ENCODE measurements around the gene DPY19L3.
A peak's percentile ranks its signal among the peaks of the same experiment; 100 is the strongest.
"Not testable (repeated sequence)": the region's sequence is repeated elsewhere in the genome, so short reads cannot be mapped to it uniquely, and the experiment has no call there.

Gene DPY19L3

GRCh38 chr19:32442650-32443049 lies 37.1 kb downstream of the DPY19L3 start:
- DNase-seq (ENCODE audit: low spot score) = no peak

GRCh38 chr19:32447534-32447933 lies 42.0 kb downstream of the DPY19L3 start:
- not testable (repeated sequence) for DNase-seq (ENCODE audit: low spot score)

- no peak for DNase-seq (ENCODE audit: low spot score)
Measured at GRCh38 chr19:32448026-32448425, 42.5 kb downstream of the DPY19L3 start.

- no peak for DNase-seq (ENCODE audit: low spot score)
Measured at GRCh38 chr19:32450217-32450616, 44.6 kb downstream of the DPY19L3 start.

GRCh38 chr19:32453736-32454135 lies 48.2 kb downstream of the DPY19L3 start:
- DNase-seq (ENCODE audit: low spot score) = no peak

GRCh38 chr19:32456406-32456805 lies 50.8 kb downstream of the DPY19L3 start:
- DNase-seq (ENCODE audit: low spot score) = no peak

GRCh38 chr19:32457571-32458158 lies 52.1 kb downstream of the DPY19L3 start:
- no peak for DNase-seq (ENCODE audit: low spot score)

- DNase-seq (ENCODE audit: low spot score) = peak; percentile 3
Measured at GRCh38 chr19:32458500-32459123, 53.0 kb downstream of the DPY19L3 start.

- DNase-seq (ENCODE audit: low spot score) = no peak
Measured at GRCh38 chr19:32459204-32459865, 53.8 kb downstream of the DPY19L3 start.

GRCh38 chr19:32460476-32460875 lies 54.9 kb downstream of the DPY19L3 start:
- DNase-seq (ENCODE audit: low spot score) = no peak

GRCh38 chr19:32464279-32464678 lies 58.7 kb downstream of the DPY19L3 start:
- no peak for DNase-seq (ENCODE audit: low spot score)

GRCh38 chr19:32465176-32465575 lies 59.6 kb downstream of the DPY19L3 start:
- DNase-seq (ENCODE audit: low spot score) = no peak

- DNase-seq (ENCODE audit: low spot score) = no peak
Measured at GRCh38 chr19:32469795-32470194, 64.2 kb downstream of the DPY19L3 start.

- no peak for DNase-seq (ENCODE audit: low spot score)
Measured at GRCh38 chr19:32471095-32471494, 65.5 kb downstream of the DPY19L3 start.

- DNase-seq (ENCODE audit: low spot score) = no peak
Measured at GRCh38 chr19:32471811-32472210, 66.2 kb downstream of the DPY19L3 start.

- DNase-seq (ENCODE audit: low spot score) = no peak
Measured at GRCh38 chr19:32475141-32476031, 69.8 kb downstream of the DPY19L3 start.

GRCh38 chr19:32476032-32476350 lies 70.4 kb downstream of the DPY19L3 start:
- DNase-seq (ENCODE audit: low spot score) = no peak

- DNase-seq (ENCODE audit: low spot score) = no peak
Measured at GRCh38 chr19:32480321-32480720, 74.8 kb downstream of the DPY19L3 start.

GRCh38 chr19:32483574-32483973 lies 78.0 kb downstream of the DPY19L3 start:
- no peak for DNase-seq (ENCODE audit: low spot score)

GRCh38 chr19:32489971-32490370 lies 84.4 kb downstream of the DPY19L3 start:
- DNase-seq (ENCODE audit: low spot score) = no peak

GRCh38 chr19:32497391-32497790 lies 91.8 kb downstream of the DPY19L3 start:
- no peak for DNase-seq (ENCODE audit: low spot score)

- peak; percentile 34 for DNase-seq (ENCODE audit: low spot score)
Measured at GRCh38 chr19:32498648-32499200, 93.2 kb downstream of the DPY19L3 start.

All from CD4-positive, alpha-beta T cell treated with Interleukin-2 at 100 ng/mL for 4 hours (primary cell).